Measurements from ENCODE around the gene FMO5. TPM values are rescaled to one million over a fixed set of nuclear protein-coding genes. Genes with fewer than 3 reads are reported as not detected.

Gene FMO5
- total and polyA plus RNA-seq, 2 experiments from 2014 or later, result 0.73 to 0.84 TPM

DNA sequence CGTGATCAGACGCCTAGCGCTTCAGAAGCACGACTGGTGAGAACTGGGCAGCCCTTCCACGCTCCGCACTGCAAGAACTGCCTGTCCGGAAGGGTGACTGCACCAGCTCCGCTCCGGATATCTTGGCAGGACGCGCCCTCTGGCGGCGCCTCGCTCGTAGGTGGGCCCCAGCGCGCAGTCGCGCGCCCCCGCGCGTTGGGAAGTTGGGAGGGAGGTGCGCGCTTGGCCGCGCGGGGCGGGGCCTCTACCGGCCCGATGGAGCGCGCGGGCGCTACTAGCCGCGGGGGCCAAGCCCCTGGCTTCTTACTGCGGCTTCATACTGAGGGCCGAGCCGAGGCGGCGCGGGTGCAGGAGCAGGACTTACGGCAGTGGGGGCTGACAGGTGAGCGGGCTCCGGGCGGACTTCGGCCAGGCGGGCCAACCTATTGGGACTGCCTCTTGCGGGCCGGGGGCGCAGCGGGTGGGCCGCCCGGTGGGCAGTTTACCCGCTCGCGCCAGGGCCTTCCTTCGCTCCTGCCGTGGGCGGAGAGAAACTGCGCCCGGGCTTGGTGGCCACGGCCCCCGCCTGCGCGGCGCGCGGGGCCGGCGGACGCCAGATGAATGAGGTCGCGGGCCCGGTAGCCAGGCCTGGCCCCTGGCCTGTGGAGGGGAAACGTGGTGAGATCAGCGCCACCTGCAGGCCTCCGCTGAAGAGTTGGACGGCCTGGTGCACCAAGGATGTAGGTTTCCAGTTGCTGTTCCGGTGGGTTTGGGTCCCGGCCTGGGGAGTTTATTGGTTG, 17.5 kb upstream of the FMO5 start, which contains the start of gene CHD1L:
CHD1L (plus strand) TSS at position 236 of the 779 bp plus-strand sequence; CDS start at position 256, 20 bp downstream.
- H3K4me3 ChIP-seq, result peak within 1 kb of the TSS; percentile 84
- Mint-ChIP-seq H3K36me3 (ENCODE audit: low read depth) (peaks cover 6% of the 10 kb centered on the region; the same call in 1 of the 3 replicates), H3K27me3 (ENCODE audit: insufficient read depth, low read depth, poor library complexity) (peaks cover 11% of the 10 kb centered on the region), H3K27ac (no peak within 1 kb of the TSS; the same call in 1 of the 2 replicates), H3K4me1 (peaks cover 49% of the 10 kb centered on the region), H3K9me3 (peaks cover 6% of the 10 kb centered on the region; the same call in 2 of the 3 replicates), H3K4me3 (peak within 1 kb of the TSS; percentile 91)
- 0 out of 2 replicates have a peak, but pooled peaks cover 4% of the 10 kb centered on the region for H3K9me2 ChIP-seq (ENCODE audit: insufficient read depth)
- TF ChIP-seq CREB1 (CRISPR knock-in tag; IDR thresholded peaks at IDR 0.05; ENCODE audit: low read depth) (0 out of 2 replicates have a peak, but pooled peaks have one; percentile 36), EZH2 (IDR thresholded peaks at IDR 0.05; ENCODE audit: low read depth, unreplicated experiment) (no peak), EZH2phosphoT487 (IDR thresholded peaks at IDR 0.05; ENCODE audit: unreplicated experiment) (no peak), ZNF114 (CRISPR knock-in tag; IDR thresholded peaks at IDR 0.05) (no peak), POLR2AphosphoS5 (IDR thresholded peaks at IDR 0.05; ENCODE audit: low read depth) (peak; percentile 79), NANOG (IDR thresholded peaks at IDR 0.05; ENCODE audit: borderline replicate concordance) (no peak), JUNB (IDR thresholded peaks at IDR 0.05; ENCODE audit: unreplicated experiment) (no peak)
- TF ChIP-seq, protein P1, sequence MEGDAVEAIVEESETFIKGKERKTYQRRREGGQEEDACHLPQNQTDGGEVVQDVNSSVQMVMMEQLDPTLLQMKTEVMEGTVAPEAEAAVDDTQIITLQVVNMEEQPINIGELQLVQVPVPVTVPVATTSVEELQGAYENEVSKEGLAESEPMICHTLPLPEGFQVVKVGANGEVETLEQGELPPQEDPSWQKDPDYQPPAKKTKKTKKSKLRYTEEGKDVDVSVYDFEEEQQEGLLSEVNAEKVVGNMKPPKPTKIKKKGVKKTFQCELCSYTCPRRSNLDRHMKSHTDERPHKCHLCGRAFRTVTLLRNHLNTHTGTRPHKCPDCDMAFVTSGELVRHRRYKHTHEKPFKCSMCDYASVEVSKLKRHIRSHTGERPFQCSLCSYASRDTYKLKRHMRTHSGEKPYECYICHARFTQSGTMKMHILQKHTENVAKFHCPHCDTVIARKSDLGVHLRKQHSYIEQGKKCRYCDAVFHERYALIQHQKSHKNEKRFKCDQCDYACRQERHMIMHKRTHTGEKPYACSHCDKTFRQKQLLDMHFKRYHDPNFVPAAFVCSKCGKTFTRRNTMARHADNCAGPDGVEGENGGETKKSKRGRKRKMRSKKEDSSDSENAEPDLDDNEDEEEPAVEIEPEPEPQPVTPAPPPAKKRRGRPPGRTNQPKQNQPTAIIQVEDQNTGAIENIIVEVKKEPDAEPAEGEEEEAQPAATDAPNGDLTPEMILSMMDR (conservative IDR thresholded peaks at IDR 0.05; ENCODE audit: low read depth in 2 of 2), result peak; percentile 64 to 98
- TF ChIP-seq, protein P2, sequence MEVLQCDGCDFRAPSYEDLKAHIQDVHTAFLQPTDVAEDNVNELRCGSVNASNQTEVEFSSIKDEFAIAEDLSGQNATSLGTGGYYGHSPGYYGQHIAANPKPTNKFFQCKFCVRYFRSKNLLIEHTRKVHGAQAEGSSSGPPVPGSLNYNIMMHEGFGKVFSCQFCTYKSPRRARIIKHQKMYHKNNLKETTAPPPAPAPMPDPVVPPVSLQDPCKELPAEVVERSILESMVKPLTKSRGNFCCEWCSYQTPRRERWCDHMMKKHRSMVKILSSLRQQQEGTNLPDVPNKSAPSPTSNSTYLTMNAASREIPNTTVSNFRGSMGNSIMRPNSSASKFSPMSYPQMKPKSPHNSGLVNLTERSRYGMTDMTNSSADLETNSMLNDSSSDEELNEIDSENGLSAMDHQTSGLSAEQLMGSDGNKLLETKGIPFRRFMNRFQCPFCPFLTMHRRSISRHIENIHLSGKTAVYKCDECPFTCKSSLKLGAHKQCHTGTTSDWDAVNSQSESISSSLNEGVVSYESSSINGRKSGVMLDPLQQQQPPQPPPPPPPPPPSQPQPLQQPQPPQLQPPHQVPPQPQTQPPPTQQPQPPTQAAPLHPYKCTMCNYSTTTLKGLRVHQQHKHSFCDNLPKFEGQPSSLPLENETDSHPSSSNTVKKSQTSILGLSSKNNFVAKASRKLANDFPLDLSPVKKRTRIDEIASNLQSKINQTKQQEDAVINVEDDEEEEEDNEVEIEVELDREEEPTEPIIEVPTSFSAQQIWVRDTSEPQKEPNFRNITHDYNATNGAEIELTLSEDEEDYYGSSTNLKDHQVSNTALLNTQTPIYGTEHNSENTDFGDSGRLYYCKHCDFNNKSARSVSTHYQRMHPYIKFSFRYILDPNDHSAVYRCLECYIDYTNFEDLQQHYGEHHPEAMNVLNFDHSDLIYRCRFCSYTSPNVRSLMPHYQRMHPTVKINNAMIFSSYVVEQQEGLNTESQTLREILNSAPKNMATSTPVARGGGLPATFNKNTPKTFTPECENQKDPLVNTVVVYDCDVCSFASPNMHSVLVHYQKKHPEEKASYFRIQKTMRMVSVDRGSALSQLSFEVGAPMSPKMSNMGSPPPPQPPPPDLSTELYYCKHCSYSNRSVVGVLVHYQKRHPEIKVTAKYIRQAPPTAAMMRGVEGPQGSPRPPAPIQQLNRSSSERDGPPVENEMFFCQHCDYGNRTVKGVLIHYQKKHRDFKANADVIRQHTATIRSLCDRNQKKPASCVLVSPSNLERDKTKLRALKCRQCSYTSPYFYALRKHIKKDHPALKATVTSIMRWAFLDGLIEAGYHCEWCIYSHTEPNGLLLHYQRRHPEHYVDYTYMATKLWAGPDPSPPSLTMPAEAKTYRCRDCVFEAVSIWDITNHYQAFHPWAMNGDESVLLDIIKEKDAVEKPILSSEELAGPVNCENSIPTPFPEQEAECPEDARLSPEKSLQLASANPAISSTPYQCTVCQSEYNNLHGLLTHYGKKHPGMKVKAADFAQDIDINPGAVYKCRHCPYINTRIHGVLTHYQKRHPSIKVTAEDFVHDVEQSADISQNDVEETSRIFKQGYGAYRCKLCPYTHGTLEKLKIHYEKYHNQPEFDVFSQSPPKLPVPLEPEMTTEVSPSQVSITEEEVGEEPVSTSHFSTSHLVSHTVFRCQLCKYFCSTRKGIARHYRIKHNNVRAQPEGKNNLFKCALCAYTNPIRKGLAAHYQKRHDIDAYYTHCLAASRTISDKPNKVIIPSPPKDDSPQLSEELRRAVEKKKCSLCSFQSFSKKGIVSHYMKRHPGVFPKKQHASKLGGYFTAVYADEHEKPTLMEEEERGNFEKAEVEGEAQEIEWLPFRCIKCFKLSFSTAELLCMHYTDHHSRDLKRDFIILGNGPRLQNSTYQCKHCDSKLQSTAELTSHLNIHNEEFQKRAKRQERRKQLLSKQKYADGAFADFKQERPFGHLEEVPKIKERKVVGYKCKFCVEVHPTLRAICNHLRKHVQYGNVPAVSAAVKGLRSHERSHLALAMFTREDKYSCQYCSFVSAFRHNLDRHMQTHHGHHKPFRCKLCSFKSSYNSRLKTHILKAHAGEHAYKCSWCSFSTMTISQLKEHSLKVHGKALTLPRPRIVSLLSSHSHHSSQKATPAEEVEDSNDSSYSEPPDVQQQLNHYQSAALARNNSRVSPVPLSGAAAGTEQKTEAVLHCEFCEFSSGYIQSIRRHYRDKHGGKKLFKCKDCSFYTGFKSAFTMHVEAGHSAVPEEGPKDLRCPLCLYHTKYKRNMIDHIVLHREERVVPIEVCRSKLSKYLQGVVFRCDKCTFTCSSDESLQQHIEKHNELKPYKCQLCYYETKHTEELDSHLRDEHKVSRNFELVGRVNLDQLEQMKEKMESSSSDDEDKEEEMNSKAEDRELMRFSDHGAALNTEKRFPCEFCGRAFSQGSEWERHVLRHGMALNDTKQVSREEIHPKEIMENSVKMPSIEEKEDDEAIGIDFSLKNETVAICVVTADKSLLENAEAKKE (CRISPR knock-in tag; IDR thresholded peaks at IDR 0.05), result no peak
- TF ChIP-seq, protein P3, sequence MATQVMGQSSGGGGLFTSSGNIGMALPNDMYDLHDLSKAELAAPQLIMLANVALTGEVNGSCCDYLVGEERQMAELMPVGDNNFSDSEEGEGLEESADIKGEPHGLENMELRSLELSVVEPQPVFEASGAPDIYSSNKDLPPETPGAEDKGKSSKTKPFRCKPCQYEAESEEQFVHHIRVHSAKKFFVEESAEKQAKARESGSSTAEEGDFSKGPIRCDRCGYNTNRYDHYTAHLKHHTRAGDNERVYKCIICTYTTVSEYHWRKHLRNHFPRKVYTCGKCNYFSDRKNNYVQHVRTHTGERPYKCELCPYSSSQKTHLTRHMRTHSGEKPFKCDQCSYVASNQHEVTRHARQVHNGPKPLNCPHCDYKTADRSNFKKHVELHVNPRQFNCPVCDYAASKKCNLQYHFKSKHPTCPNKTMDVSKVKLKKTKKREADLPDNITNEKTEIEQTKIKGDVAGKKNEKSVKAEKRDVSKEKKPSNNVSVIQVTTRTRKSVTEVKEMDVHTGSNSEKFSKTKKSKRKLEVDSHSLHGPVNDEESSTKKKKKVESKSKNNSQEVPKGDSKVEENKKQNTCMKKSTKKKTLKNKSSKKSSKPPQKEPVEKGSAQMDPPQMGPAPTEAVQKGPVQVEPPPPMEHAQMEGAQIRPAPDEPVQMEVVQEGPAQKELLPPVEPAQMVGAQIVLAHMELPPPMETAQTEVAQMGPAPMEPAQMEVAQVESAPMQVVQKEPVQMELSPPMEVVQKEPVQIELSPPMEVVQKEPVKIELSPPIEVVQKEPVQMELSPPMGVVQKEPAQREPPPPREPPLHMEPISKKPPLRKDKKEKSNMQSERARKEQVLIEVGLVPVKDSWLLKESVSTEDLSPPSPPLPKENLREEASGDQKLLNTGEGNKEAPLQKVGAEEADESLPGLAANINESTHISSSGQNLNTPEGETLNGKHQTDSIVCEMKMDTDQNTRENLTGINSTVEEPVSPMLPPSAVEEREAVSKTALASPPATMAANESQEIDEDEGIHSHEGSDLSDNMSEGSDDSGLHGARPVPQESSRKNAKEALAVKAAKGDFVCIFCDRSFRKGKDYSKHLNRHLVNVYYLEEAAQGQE (IDR thresholded peaks at IDR 0.05; ENCODE audit: unreplicated experiment), result no peak
- H3K79me2 ChIP-seq (replicated peaks; ENCODE audit: insufficient read depth), result peaks cover 43% of the 10 kb centered on the region
- peaks cover 16% of the 10 kb centered on the region; the same call in 1 of the 2 replicates for H4K20me1 ChIP-seq (replicated peaks; ENCODE audit: insufficient read depth)
- H3K27me3 ChIP-seq (ENCODE audit: insufficient read depth), result no peaks in the 10 kb centered on the region; the same call in 1 of the 2 replicates
- DNase-seq (ENCODE audit: low spot score), result peak; percentile 95
- ATAC-seq, result peak; percentile 93
- H2AFZ ChIP-seq, result peak within 1 kb of the TSS; percentile 80; the same call in 1 of the 2 replicates
- peaks cover 50% of the 10 kb centered on the region for H3K4me1 ChIP-seq (ENCODE audit: insufficient read depth)
- no peaks in the 10 kb centered on the region for H3K36me3 ChIP-seq (ENCODE audit: insufficient read depth)
- H3F3A ChIP-seq (replicated peaks; ENCODE audit: low read depth), result no peaks in the 10 kb centered on the region
- H3K27ac ChIP-seq (ENCODE audit: low read depth), result peak within 1 kb of the TSS; percentile 67; the same call in 1 of the 2 replicates
- H3K4me2 ChIP-seq, result peak within 1 kb of the TSS; percentile 78

All from GM23338 (cell line).